Right lobe of liver (tissue), 4 donors: ENCODE measurements around the gene LBHD1.

ENCODE experiments used
- CTCF ChIP-seq, 4 donors: fragments of 200-600 bp in 3 of 4; fragments of 450-650 bp in 1 of 4; IDR thresholded peaks; one replicate each; pipeline versions ENCODE4 v1.5.1 to v1.8.0; 2016 to 2022; ENCODE audit warnings: antibody characterized with exemption in 4 of 4, mild to moderate bottlenecking in 2 of 4
- POLR2A ChIP-seq: fragments of 450-650 bp; IDR thresholded peaks from one replicate; pipeline ENCODE4 v1.6.1; 2017; ENCODE audit warnings: antibody characterized with exemption, mild to moderate bottlenecking
- donor health status: DM: no; HTN: no; CAD: no.
- donor health status: DM: no; HTN: no; CAD: no.
- donor health status: DM: no; HTN: yes; CAD: no.

- no peak for TF ChIP-seq CTCF (IDR thresholded peaks at IDR 0.05)
- no peak for TF ChIP-seq POLR2A
These were observed 5.6 kb upstream of the LBHD1 start for GRCh38 chr11:62677714-62678113.
